GM12878 (cell line): ENCODE data around the gene KDM6A. TPM values are rescaled to one million over a fixed set of nuclear protein-coding genes. Genes with fewer than 3 reads are reported as not detected.
A peak's percentile ranks its signal among the peaks of the same experiment; 100 is the strongest.
"Not testable (repeated sequence)": the region's sequence is repeated elsewhere in the genome, so short reads cannot be mapped to it uniquely, and the experiment has no call there.

ENCODE experiments used
- ATAC-seq: fragments of 200-7000 bp; cut with Tn5 transposase; 3 replicates; pipeline ENCODE4 v1.9.1; 2020; ENCODE audit warnings: mild to moderate bottlenecking, moderate library complexity
- BruUV-seq: library from RNA; stranded (reverse); fragments of 400-500 nt; replicated peaks from 2 replicates; lab custom pipeline; 2021; lab: Mats Ljungman, UMichigan
- CTCF ChIA-PET: fragments of 300-600 bp; sonication (Branson Sonifier 250); formaldehyde crosslinking; extraction: SDS; loops from one replicate; lab custom pipeline; 2021; ENCODE audit warnings: inconsistent platforms; lab: Yijun Ruan, JAX
- POLR2A ChIA-PET: fragments of 350-600 bp; formaldehyde crosslinking; extraction: SDS; loops from one replicate; lab custom pipeline; 2021; ENCODE audit warnings: inconsistent platforms; lab: Charles Lee
- RAD21 ChIA-PET: fragments of 300-600 bp; sonication (Branson Sonifier 250); formaldehyde crosslinking; loops from one replicate; lab custom pipeline; 2023; ENCODE audit warnings: antibody characterized with exemption; ENCODE audit not compliant: unreplicated experiment; lab: Charles Lee
- SMC1A ChIA-PET: fragments of 300-600 bp; sonication (Branson Sonifier 250); formaldehyde crosslinking; loops from one replicate; lab custom pipeline; 2023; ENCODE audit not compliant: unreplicated experiment, uncharacterized antibody; lab: Charles Lee
- DNase-seq: peaks from one replicate; pipeline ENCODE4 v3.0.0-alpha.2; 2011; ENCODE audit warnings: low read depth, low spot score
- FAIRE-seq: peaks from 3 replicates; lab custom pipeline; 2011; peaks lifted over from hg19 to GRCh38; lab: Jason Lieb, UNC
- H2AFZ ChIP-seq: 2 replicates; pipeline ENCODE4 v1.6.0; 2011; ENCODE audit warnings: low read depth, low read length, control low read depth; ENCODE audit not compliant: control insufficient read depth
- H3K27ac ChIP-seq: 2 replicates; pipeline ENCODE4 v1.5.1; 2011; ENCODE audit warnings: control low read depth; ENCODE audit not compliant: control insufficient read depth, insufficient read depth
- H3K27me3 ChIP-seq, 2 experiments: replicated peaks in 1 of 2; 2 replicates each; pipeline versions ENCODE4 v1.6.0 to v1.6.1; 2011; ENCODE audit warnings: low read length in 1 of 2; ENCODE audit not compliant: control insufficient read depth in 2 of 2, insufficient read depth in 2 of 2
- H3K36me3 ChIP-seq, 2 experiments: 2 replicates each; pipeline ENCODE4 v1.5.1; 2011; ENCODE audit warnings: low read length in 1 of 2; ENCODE audit not compliant: control insufficient read depth in 2 of 2, insufficient read depth in 2 of 2
- H3K4me1 ChIP-seq: 2 replicates; pipeline ENCODE4 v1.6.1; 2011; ENCODE audit warnings: mild to moderate bottlenecking, low read length, moderate library complexity, mixed read lengths; ENCODE audit not compliant: control insufficient read depth, insufficient read depth
- H3K4me2 ChIP-seq: 2 replicates; pipeline ENCODE4 v1.6.0; 2011; ENCODE audit warnings: control low read depth; ENCODE audit not compliant: control insufficient read depth, insufficient read depth
- H3K4me3 ChIP-seq: fragments of 200-600 bp; sonication (generic); 2 replicates; pipeline ENCODE4 v1.5.1; 2016
- H3K79me2 ChIP-seq: 2 replicates; pipeline ENCODE4 v1.6.0; 2011; ENCODE audit warnings: low read length; ENCODE audit not compliant: control insufficient read depth, insufficient read depth
- H3K9ac ChIP-seq: 2 replicates; pipeline ENCODE4 v1.8.0; 2011; ENCODE audit warnings: low read length, control low read depth, mixed read lengths; ENCODE audit not compliant: control insufficient read depth, insufficient read depth
- H3K9me3 ChIP-seq: replicated peaks from 3 replicates; pipeline ENCODE4 v1.5.1; 2011; ENCODE audit warnings: mild to moderate bottlenecking, low read length; ENCODE audit not compliant: control insufficient read depth, insufficient read depth
- H4K20me1 ChIP-seq: 2 replicates; pipeline ENCODE4 v1.6.0; 2011; ENCODE audit not compliant: control insufficient read depth, insufficient read depth
- E2F4 ChIP-seq: IDR thresholded peaks from 2 replicates; pipeline ENCODE4 v1.6.1; 2012; ENCODE audit warnings: low read depth, low read length, improper control_type of control experiment
- HDAC6 ChIP-seq: fragments of 200-600 bp; sonication (generic); IDR thresholded peaks from one replicate; pipeline ENCODE4 v1.8.0; 2017; ENCODE audit warnings: antibody characterized with exemption; ENCODE audit not compliant: unreplicated experiment
- SPI1 ChIP-seq: IDR thresholded peaks from 2 replicates; pipeline ENCODE4 v1.6.1; 2011; ENCODE audit warnings: low read depth, mild to moderate bottlenecking, low read length, moderate library complexity, borderline replicate concordance; ENCODE audit not compliant: insufficient read depth
- ZBTB40 ChIP-seq: fragments of 450-650 bp; IDR thresholded peaks from 2 replicates; pipeline ENCODE4 v1.6.1; 2016; ENCODE audit warnings: mild to moderate bottlenecking, moderate library complexity, borderline replicate concordance
- ZNF622 ChIP-seq: fragments of 450-650 bp; IDR thresholded peaks from 2 replicates; pipeline ENCODE4 v1.6.1; 2017; ENCODE audit warnings: mild to moderate bottlenecking, inconsistent platforms
- WGBS: methylation state at CpG from one replicate; pipeline ENCODE4 v1.1.6; 2016; ENCODE audit warnings: low lambda C conversion rate; ENCODE audit not compliant: insufficient replicate concordance, insufficient coverage; ENCODE audit errors: missing lambda C conversion rate; 5-methylcytosine and 5-hydroxymethylcytosine counted together
- in situ Hi-C: fragments of 300-500 bp; cut with MboI; formaldehyde crosslinking; loops from 9 replicates; pipeline ENCODE4 v1.14.3; 2018; ENCODE audit warnings: mixed read lengths
- intact Hi-C: fragments of 100-400 bp; cut with micrococcal nuclease; formaldehyde crosslinking; loops from one replicate; pipeline ENCODE4 v1.14.2; 2022; ENCODE audit not compliant: unreplicated experiment
- polyA plus RNA-seq, 11 experiments: library from polyadenylated mRNA; depleted of rRNA in 4 of 11; unstranded in 6 of 11; stranded (reverse) in 5 of 11; fragments of >200 nt; fragmentation: Nextera tagmentation in 4 of 11; fragmentation: Illumina TruSeq in 1 of 11; extraction: Ambion mirVana in 4 of 11; extraction: Trizol in 1 of 11; gene quantifications; 1 replicate in 1 of 11; 2 replicates in 10 of 11; pipeline versions ENCODE4 v1.2.1 to v1.2.3, GENCODE V29; 2011 to 2016; ENCODE audit warnings: inconsistent platforms in 2 of 11, missing spikeins in 2 of 11, low read depth in 1 of 11
- total RNA-seq, 4 experiments: library from RNA; depleted of rRNA in 3 of 4; stranded (reverse); fragments of >200 nt in 3 of 4; fragmentation: Illumina TruSeq in 1 of 4; extraction: Trizol in 1 of 4; gene quantifications; 2 replicates each; pipeline versions ENCODE4 v1.2.1 to v1.2.3, GENCODE V29; 2013 to 2021

Gene KDM6A
- total and polyA plus RNA-seq, 10 of the 15 experiments (the other 5 are each of a cell fraction or from before 2014, with no cell fraction given) = 7.9 to 29.0 (median 20.4) TPM

GRCh38 chrX:44908153-44908552, 35.2 kb downstream of the KDM6A start (continued):
- TF ChIP-seq ZBTB40 (no peak), HDAC6 (no peak), E2F4 (no peak)

GRCh38 chrX:44908827-44909226, 35.8 kb downstream of the KDM6A start:
- BruUV-seq = no TSS peak
- Histone ChIP-seq H2AFZ (no peak overlapping the region), H3K79me2 (peaks cover 84% of the 10 kb centered on the region), H3K9me3 (peaks cover 2% of the 10 kb centered on the region; the same call in 2 of the 3 replicates), H3K4me1 (peaks cover 36% of the 10 kb centered on the region), H3K9ac (no peak overlapping the region), H3K4me2 (peak overlapping the region; percentile 31; the same call in 1 of the 2 replicates), H3K36me3 (no peaks in the 10 kb centered on the region), H3K27me3 (no peaks in the 10 kb centered on the region), H4K20me1 (no peaks in the 10 kb centered on the region), H3K4me3 (no peak overlapping the region), H3K27ac (no peak overlapping the region)
- DNase-seq (no peak), FAIRE-seq (no peak), ATAC-seq (no peak)
- 2% methylated on average over 3 of the region's 3 CpGs for WGBS
- ChIA-PET POLR2A (no interaction called here), RAD21 (no interaction called here), CTCF (no interaction called here), SMC1A (interaction anchor here (0.7 to 1.1 kb wide), 3 partner anchors 18 to 142 kb away, joined by 3 read pairs; no protein-coding TSS in a partner anchor)
- in situ Hi-C loops (no loop called here), intact Hi-C loops (loop anchor here (10.0 kb wide), 1 partner anchor 166 kb away; no protein-coding TSS in a partner anchor)
- TF ChIP-seq SPI1 (peak; percentile 72), ZNF622 (no peak)

GRCh38 chrX:44910508-44910907, 37.5 kb downstream of the KDM6A start:
- ATAC-seq, FAIRE-seq, RAD21 ChIA-PET, DNase-seq, H3K4me3 ChIP-seq, H2AFZ ChIP-seq, BruUV-seq, in situ Hi-C loops, H3K4me2 ChIP-seq, H3K36me3 ChIP-seq, H3K9me3 ChIP-seq, H4K20me1 ChIP-seq, H3K27me3 ChIP-seq, intact Hi-C loops, H3K27ac ChIP-seq, H3K9ac ChIP-seq: not testable (repeated sequence)
- Histone ChIP-seq H3K4me1 (peaks cover 30% of the 10 kb centered on the region), H3K79me2 (peaks cover 83% of the 10 kb centered on the region)
- POLR2A ChIA-PET = interaction anchor here (0.6 to 0.7 kb wide), 2 partner anchors 9 to 314 kb away, joined by 3 read pairs; no protein-coding TSS in a partner anchor
- CTCF ChIA-PET = interaction anchor here (0.6 kb wide), 1 partner anchor 274 kb away, joined by 3 read pairs; no protein-coding TSS in a partner anchor
- WGBS = 72% methylated on average over 4 of the region's 4 CpGs
- SMC1A ChIA-PET = interaction anchor here (1.6 to 2.0 kb wide), 2 partner anchors 11 to 36 kb away, joined by 4 to 7 read pairs; no protein-coding TSS in a partner anchor
